Mesodermal cell (in vitro differentiated cells): ENCODE measurements around the gene FGF11.
"Not testable (repeated sequence)": the region's sequence is repeated elsewhere in the genome, so short reads cannot be mapped to it uniquely, and the experiment has no call there.

Source experiments
- H3K27ac ChIP-seq: 2 replicates; pipeline ENCODE4 v1.7.0; 2013; ENCODE audit warnings: mild to moderate bottlenecking, low read depth, low read length, moderate library complexity; ENCODE audit not compliant: severe bottlenecking
- H3K36me3 ChIP-seq: 2 replicates; pipeline ENCODE4 v1.7.1; 2013; ENCODE audit warnings: mild to moderate bottlenecking, low read length, moderate library complexity; ENCODE audit not compliant: control insufficient read depth, insufficient read depth
- H3K4me1 ChIP-seq: one replicate; pipeline ENCODE4 v1.7.1; 2013; ENCODE audit warnings: mild to moderate bottlenecking, low read length; ENCODE audit not compliant: insufficient read depth, control insufficient read depth, poor library complexity, severe bottlenecking
- H3K4me3 ChIP-seq: 2 replicates; pipeline ENCODE4 v1.7.0; 2013; ENCODE audit warnings: low read length, control low read depth, mild to moderate bottlenecking; ENCODE audit not compliant: insufficient read depth, poor library complexity, severe bottlenecking; ENCODE audit errors: extremely low read depth
- H3K9me3 ChIP-seq: 2 replicates; pipeline ENCODE4 v1.7.1; 2013; ENCODE audit warnings: mild to moderate bottlenecking, low read length, moderate library complexity; ENCODE audit not compliant: control insufficient read depth
- WGBS, 2 experiments: methylation state at CpG; one replicate each; pipeline ENCODE4 v1.1.5; 2013; ENCODE audit warnings: missing lambda C conversion rate in 2 of 2; ENCODE audit not compliant: insufficient coverage in 2 of 2; 5-methylcytosine and 5-hydroxymethylcytosine counted together

FGF11 gene

DNA sequence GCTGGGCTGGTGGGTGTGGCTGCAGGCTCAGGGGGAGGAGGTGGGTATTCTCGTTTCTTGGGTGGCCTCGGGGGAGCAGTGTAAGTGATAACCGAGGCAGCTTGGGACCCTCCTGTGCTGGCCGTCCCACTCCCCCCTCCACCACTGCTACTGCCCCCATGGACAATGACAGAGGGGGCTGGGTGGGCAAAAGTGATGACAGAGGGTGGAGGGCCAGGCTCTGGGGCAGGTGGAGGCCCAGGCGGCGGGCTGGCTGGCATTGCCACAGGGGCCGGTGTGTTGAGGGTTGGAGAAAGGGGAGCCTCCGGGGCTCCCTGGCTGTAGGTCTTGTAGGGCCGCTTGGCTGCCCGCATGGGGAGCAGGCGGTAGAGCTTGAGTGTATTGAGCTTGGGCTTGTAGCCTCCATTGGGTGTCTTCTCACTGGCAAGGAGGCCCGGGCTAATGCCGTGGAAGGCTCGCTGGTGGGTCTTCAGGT, 24.1 kb downstream of the FGF11 start:
- WGBS, 2 experiments = 96 to 97% methylated on average over 10 of the region's 14 CpGs
- H3K27ac ChIP-seq = no peak overlapping the region
- peaks cover 55% of the 10 kb centered on the region for H3K36me3 ChIP-seq
- H3K4me3 ChIP-seq = no peak overlapping the region
- no peaks in the 10 kb centered on the region for H3K4me1 ChIP-seq
- H3K9me3 ChIP-seq = no peaks in the 10 kb centered on the region

DNA sequence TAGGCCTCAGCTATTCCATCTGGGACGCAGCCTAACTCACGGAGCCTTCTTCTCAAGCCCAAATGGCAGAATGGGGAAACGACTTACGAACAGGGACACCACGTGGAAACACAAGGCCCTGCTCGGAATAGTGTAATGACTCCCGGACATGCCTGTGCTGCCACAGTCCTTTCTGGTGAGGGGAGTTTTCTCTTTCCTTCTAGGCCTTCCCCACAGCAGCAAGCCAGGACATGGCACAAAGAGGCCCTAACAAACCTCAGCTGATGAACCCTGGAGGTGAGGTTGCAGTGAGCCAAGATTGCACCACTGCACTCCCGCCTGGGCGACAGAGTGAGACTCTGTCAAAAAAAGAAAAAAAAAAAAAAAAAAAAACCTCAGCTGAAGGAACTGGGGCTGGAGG, 24.8 kb downstream of the FGF11 start:
- Histone ChIP-seq H3K9me3 (no peaks in the 10 kb centered on the region), H3K27ac (no peak overlapping the region), H3K4me3 (no peak overlapping the region), H3K36me3 (peaks cover 55% of the 10 kb centered on the region), H3K4me1 (no peaks in the 10 kb centered on the region)
- WGBS, 2 experiments = 100% methylated on average over 1 to 2 of the region's 9 CpGs

DNA sequence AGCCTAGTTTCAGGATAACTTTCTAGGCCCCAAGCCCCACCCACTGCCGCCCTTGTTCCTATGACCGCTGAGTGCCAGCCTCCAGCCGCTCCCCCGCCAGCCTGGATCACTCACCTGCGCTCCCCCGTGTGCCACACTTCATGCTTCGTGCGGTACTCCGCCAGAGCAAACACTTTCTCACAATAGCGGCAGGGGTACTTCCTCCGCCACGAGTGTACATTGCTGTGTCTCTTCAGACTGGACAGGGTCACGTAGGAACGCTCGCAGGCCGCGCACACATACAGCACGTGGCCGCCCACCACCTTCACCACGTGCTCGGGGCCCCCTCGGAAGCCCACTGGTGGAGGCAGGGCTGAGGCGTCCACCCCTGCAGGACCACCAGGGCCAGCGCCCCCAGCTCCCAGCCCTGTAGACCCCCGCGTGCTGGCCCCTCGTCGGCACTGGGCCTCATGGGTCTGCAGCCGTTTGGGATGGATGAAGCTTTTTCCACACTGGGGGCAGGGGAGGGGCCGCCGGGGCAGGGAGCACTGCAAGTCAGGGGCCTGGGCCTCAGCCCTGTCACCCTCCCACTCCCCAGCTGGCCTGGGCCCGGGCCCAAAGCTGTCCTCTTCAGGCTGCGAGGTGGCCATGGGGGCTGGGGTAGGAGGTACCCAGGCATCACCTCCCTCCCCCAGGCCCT, 26.4 kb downstream of the FGF11 start:
- WGBS, 2 experiments = 97 to 99% methylated on average over 25 to 27 of the region's 33 CpGs
- no peak overlapping the region for H3K27ac ChIP-seq
- H3K4me3 ChIP-seq = no peak overlapping the region

DNA sequence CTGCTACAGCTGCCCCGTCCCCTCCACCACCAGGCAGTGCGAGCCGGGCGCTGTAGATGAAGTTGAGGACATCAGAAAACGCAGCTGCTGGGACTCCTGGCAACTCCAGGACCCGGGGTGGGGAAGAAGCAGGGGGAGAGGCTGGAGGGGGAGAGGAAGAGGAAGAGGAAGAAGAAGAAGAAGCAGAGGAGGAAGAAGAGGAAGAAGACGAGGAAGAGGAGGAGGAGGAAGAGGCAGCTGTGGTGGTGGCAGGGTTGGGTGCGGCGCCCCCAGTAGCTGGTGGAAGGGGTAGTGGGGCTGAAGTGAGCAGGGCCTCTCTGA, 27.0 kb downstream of the FGF11 start:
- Histone ChIP-seq H3K4me3 (no peak overlapping the region), H3K9me3 (no peaks in the 10 kb centered on the region), H3K4me1 (no peaks in the 10 kb centered on the region), H3K36me3 (peaks cover 52% of the 10 kb centered on the region), H3K27ac (no peak overlapping the region)
- 96 to 100% methylated on average over 4 to 5 of the region's 9 CpGs for WGBS, 2 experiments

More for the DNA sequence above, 26.4 kb downstream of the FGF11 start:
- H3K36me3 ChIP-seq = peaks cover 55% of the 10 kb centered on the region
- no peaks in the 10 kb centered on the region for H3K4me1 ChIP-seq
- H3K9me3 ChIP-seq = no peaks in the 10 kb centered on the region

DNA sequence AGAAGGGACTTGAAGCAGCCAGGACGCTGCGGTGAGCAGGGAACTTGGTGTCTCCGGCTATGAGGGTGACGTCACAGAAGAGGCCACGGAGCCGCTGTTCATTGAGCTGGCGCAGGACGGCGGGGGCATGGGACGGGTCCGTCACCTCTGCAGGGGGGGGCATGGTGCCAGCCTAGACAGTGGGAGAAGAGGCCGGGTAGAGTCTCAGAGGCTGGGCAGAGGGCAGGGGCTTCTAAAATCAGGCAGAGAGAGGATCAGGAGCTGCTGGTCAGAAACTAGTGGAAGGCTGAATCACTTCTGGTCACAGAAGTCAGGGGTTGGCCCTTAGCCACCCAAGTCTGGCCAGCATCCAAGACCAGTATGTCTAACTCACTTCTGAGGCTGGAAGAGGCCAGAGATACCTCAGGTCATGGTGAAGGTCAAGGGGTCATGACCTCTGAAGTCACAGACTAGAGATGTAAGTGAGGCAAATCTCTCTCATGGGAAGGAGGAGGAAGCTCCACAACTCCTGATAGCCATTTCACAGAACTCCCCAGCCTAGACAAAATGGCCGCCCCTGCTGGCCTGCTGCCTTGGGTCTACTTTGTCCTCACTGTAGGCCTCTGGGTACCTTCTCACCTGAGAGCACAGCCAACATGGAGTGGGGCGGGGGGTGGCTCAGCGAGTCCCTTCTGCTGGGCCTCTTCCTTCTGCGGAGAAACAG, 27.5 kb downstream of the FGF11 start:
- no peaks in the 10 kb centered on the region for H3K9me3 ChIP-seq
- H3K36me3 ChIP-seq = peaks cover 54% of the 10 kb centered on the region
- no peaks in the 10 kb centered on the region for H3K4me1 ChIP-seq
- no peak overlapping the region for H3K4me3 ChIP-seq
- 91 to 92% methylated on average over 14 to 15 of the region's 16 CpGs for WGBS, 2 experiments
- H3K27ac ChIP-seq = no peak overlapping the region

DNA sequence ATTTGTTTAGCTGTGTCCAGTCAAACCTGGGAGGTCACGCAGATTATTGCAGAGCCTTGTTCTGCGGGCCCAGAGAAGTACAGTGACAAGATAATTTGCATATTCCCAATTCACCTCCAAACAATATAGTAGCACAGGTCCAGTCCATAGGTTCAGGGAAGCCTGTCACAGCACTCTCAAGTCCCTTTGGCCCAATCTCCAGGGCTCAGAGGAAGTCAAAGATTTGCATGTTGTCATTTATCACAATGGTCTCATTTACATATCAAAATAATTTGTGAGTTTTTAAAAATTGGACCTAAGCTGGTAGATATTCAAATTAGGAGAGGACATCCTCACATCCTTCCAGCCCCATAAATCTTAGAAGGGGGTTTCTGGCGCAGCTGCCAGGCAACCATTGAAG, 28.2 kb downstream of the FGF11 start:
- Histone ChIP-seq H3K4me1 (no peaks in the 10 kb centered on the region), H3K27ac (no peak overlapping the region), H3K4me3 (no peak overlapping the region), H3K36me3 (peaks cover 48% of the 10 kb centered on the region), H3K9me3 (no peaks in the 10 kb centered on the region)
- 80 to 100% methylated on average over 1 of the region's 3 CpGs for WGBS, 2 experiments

DNA sequence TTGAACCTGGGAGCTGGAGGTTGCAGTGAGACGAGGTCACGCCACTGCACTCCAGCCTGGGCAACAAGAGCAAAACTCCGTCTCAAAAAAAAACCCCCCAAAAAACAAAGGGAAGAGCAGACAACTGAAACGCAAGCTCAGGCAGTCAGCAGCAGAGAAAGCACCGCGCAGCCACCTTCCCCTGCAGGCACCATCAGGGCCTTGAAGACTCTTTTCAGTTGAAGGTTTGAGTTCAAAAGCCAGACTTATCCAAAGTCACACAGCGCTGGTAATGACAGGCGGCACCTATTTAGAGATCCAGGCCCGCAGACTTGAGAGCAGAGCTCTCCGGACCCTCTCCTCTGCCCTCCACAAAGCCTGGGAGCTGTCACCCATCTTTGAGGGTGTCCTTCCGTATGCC, 29.0 kb downstream of the FGF11 start:
- whole genome bisulfite sequencing, 2 experiments = 97 to 100% methylated on average over 9 of the region's 11 CpGs
- Histone ChIP-seq H3K4me1 (no peaks in the 10 kb centered on the region), H3K27ac (no peak overlapping the region), H3K9me3 (no peaks in the 10 kb centered on the region), H3K36me3 (peaks cover 41% of the 10 kb centered on the region), H3K4me3 (no peak overlapping the region)

DNA sequence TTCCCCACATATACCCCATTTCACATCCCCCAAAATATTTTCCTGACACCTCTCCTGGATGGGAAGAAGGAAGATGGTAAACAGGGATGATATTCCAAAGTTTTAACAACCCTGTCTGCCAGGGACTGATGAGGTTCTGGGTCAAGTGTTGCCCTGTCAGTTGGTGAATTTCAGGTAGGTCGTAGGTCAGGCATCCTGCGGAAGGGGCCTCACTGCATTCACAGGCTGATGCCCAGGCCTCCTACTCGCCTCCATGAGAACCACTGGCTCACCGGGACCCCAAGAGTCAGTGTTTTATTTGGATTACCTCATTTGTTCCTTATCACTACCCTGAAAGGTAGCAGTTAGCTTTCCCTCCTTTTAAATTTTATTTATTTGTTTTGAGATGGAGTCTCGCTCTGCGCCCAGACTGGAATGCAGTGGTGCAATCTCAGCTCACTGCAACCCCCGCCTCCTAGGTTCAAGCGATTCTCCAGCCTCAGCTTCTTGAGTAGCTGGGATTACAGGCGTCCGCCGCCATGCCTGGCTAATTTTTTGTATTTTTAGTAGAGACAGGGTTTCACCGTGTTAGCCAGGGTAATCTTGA, 29.6 kb downstream of the FGF11 start:
- Histone ChIP-seq H3K9me3 (no peaks in the 10 kb centered on the region), H3K36me3 (peaks cover 34% of the 10 kb centered on the region), H3K4me1 (no peaks in the 10 kb centered on the region), H3K27ac (no peak overlapping the region), H3K4me3 (no peak overlapping the region)
- WGBS, 2 experiments = 95 to 97% methylated on average over 8 to 9 of the region's 12 CpGs

DNA sequence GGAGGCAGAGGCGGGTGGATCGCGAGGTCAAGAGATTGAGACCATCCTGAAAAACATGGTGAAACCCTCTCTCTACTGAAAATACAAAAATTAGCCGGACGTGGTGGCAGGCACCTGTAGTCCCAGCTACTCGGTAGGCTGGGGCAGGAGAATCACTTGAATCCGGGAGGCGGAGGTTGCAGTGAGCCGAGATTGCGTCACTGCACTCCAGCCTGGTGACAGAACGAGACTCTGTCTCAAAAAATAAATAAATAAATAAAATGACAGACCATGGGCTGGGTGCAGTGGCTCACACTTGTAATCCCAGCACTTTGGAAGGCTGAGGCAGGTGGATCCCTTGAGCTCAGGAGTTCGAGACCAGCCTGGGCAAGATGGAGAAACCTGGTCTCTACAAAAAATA, 30.5 kb downstream of the FGF11 start:
- H3K4me3 ChIP-seq, H3K27ac ChIP-seq, H3K9me3 ChIP-seq, H3K4me1 ChIP-seq: not testable (repeated sequence)
- peaks cover 31% of the 10 kb centered on the region for H3K36me3 ChIP-seq
- WGBS, 2 experiments = 95 to 100% methylated on average over 9 to 10 of the region's 12 CpGs

DNA sequence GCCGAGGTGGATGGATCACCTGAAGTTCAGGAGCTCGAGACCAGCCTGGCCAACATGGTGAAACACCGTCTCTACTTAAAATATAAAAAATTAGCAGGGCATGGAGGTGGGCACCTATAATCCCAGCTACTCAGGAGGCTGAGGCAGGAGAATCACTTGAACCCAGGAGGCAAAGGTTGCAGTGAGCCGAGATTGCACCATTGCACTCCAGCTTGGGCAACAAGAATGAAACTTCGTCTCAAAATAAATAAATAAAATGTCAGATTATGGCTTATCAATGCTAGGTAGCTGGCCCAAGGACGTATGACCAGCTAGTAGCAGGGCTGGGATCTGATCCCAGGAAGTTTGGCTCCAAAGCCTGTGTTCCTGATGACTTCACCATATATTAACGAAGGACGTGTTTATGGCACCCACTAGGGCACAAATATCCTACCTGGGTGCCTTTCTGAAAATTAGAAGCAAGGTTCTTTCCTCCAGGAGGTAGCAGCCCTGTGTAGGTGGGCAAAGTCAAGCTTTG, 31.2 kb downstream of the FGF11 start:
- H3K4me1 ChIP-seq, H3K27ac ChIP-seq, H3K4me3 ChIP-seq, H3K9me3 ChIP-seq: not testable (repeated sequence)
- WGBS, 2 experiments = 90 to 96% methylated on average over 6 to 7 of the region's 8 CpGs
- H3K36me3 ChIP-seq = peaks cover 28% of the 10 kb centered on the region

DNA sequence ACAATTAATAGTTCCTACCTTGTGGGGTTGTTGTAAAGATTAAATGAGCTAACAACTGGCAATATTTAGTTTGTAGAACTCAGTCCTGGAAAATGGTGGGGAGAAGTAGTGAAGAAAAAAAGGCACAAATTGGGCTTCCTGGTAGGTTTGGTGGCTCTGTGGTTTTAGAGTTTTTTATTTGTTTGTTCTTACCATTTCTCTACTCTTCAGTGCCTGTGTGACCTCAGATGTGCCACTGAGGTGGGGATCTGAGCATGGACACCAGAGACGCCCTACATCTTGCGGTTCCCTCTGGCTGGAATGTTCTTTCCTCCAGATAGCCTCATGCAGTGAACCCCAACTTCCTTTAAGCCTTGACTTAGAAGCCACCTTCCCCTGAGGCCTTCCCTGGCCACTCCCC, 32.4 kb downstream of the FGF11 start:
- no peak overlapping the region for H3K27ac ChIP-seq
- 95 to 100% methylated on average over 2 of the region's 2 CpGs for WGBS, 2 experiments
- no peaks in the 10 kb centered on the region for H3K9me3 ChIP-seq
- no peak overlapping the region for H3K4me3 ChIP-seq
- H3K36me3 ChIP-seq = peaks cover 16% of the 10 kb centered on the region
- peaks cover 6% of the 10 kb centered on the region for H3K4me1 ChIP-seq
